Measurements from ENCODE around the gene CD40.

The CD40 gene

DNA sequence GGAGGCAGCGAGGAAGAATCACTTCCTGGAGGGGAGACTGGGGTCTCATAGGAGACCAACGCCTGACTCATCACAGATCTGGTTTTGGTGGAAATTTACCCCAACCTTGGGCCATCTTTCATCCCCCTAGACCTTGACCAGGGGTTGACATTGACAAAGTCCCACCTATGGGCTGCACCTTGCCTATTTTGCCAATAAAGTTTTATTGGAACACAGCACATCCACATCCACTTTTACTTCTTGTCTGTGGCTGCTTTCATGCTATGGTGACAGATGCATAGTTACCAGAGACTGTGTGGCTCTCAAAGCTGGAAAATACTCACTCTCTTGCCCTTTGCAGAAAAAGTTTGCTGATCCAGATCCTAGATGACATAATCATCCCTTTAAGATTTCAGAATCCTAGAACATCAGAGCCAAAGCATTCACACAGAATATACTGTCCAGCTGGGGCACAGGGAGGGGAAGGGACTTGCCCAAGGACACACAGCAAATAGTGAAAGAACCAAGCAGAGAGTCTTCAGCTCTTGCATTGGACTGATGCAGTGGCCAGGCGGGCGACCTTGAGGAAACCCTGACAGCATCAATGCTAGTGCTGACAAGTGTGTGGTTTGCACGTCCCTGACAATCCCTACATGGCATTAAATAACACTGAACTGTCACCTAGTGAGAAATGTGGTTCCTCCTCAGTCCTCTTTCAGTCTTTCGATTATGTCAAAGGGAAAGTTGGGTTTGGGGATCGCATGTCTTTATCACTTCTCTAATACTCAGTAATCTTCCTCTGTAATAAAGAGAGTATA is 41.2 kb downstream of the CD40 start:
- peak; percentile 19 for DNase-seq (ENCODE audit: low read depth)
- H3K4me3 ChIP-seq (ENCODE audit: low read depth, low read length) = no peak overlapping the region

DNA sequence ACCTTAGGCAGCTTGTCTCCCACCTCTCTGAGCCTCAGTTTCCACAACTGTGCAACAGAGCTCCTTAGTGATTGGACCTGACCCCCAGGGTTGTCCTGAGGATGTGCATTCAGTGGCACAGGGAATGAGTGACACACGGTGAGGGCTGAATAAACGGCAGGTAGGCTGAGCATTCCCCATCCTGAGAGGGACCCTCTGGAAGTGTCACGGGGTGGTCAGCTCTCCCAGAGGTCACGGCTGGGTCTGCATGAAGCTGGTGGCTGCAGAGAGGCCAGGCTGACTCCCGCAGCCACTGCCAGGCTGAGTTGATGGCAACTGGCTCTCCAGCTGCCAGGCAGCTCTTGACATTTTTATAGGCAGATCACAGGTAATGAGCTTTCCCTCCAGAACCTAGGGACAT is 42.5 kb downstream of the CD40 start:
- no peak for DNase-seq (ENCODE audit: low read depth)
- no peak overlapping the region for H3K4me3 ChIP-seq (ENCODE audit: low read depth, low read length)
- TF ChIP-seq CTCF (IDR thresholded peaks at IDR 0.05; ENCODE audit: insufficient read depth, low read depth, low read length, missing control alignments) = no peak

More for the DNA sequence above, 41.2 kb downstream of the CD40 start:
- no peak for TF ChIP-seq CTCF (IDR thresholded peaks at IDR 0.05; ENCODE audit: insufficient read depth, low read depth, low read length, missing control alignments)

GRCh38 chr20:46161921-46162320 is 43.8 kb downstream of the CD40 start:
- DNase-seq (ENCODE audit: low read depth) = no peak
- TF ChIP-seq CTCF (IDR thresholded peaks at IDR 0.05; ENCODE audit: insufficient read depth, low read depth, low read length, missing control alignments) = no peak
- H3K4me3 ChIP-seq (ENCODE audit: low read depth, low read length) = no peak overlapping the region

GRCh38 chr20:46164254-46164653 is 46.1 kb downstream of the CD40 start:
- DNase-seq (ENCODE audit: low read depth) = no peak
- no peak overlapping the region for H3K4me3 ChIP-seq (ENCODE audit: low read depth, low read length)
- TF ChIP-seq CTCF (IDR thresholded peaks at IDR 0.05; ENCODE audit: insufficient read depth, low read depth, low read length, missing control alignments) = no peak

DNA sequence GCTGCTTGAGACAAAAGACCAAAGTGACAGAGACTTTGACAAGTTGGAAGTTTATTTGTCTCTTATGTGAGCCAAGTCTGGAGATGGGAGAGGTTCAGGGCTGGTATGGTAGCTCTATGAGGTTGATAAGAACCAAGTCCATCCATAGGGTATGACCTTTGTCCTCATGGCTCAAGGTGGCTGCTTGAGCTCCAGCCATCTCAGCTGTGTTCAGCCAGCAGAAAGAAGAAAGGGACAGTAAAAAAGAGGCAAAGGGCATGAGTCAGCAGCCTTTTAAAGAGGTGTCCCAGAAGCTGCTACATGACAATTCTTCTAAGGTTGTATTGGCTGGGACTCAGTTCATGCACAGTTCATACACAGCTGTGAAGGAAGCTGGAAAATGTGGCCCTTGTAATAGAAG is 49.0 kb downstream of the CD40 start:
- TF ChIP-seq CTCF (IDR thresholded peaks at IDR 0.05; ENCODE audit: insufficient read depth, low read depth, low read length, missing control alignments) = no peak
- DNase-seq (ENCODE audit: low read depth) = no peak
- no peak overlapping the region for H3K4me3 ChIP-seq (ENCODE audit: low read depth, low read length)

DNA sequence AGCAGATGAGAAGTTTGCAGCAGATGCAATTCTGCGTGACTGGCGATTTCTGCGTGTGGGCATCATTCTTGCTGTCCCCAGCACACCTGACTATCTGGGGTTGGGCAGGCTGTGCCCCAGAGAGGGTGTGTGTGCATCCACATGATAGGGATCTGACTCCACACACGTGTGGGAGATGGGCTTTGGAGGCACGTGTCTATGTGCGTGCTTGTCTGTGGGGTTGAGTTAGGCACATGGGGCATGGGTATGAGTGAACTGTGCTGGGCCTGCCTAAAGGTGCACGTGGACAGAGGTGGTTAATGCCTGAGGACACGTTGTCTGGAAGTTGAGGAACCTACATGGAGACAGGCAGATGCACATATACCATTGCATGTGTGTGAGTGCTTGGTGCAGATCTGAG is 50.3 kb downstream of the CD40 start:
- H3K4me3 ChIP-seq (ENCODE audit: low read depth, low read length) = no peak overlapping the region
- no peak for TF ChIP-seq CTCF (IDR thresholded peaks at IDR 0.05; ENCODE audit: insufficient read depth, low read depth, low read length, missing control alignments)
- DNase-seq (ENCODE audit: low read depth) = no peak

Measured in GM12865 (cell line).